Activated CD4-positive, alpha-beta T cell treated with anti-CD3 and anti-CD28 coated beads for 4 hours (primary cell): Measurements from ENCODE around the gene NRAP.

Source experiments
- DNase-seq, 2 donors: peaks; one replicate each; pipeline ENCODE4 v3.0.0-alpha.2; 2020

Gene NRAP

DNA sequence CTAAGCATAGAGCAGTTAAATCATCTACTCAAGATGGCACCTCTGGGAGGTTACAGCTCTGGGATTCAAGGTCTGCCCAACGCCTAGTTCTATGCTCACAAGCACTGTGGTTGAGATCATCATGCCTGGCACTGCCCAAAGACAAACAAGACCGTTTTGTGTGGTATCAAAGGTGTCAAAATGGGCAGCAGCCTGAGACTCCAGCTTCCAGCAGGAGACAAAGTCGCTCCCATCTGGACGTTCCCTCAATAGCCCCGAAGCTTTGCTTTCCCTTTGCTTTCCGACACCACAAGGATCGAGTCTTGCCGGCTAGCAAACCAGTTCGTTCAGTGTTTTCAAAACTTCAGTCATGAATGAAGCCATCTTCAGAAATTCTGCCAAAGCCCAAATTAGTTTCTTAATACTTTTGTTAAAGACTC is 105.9 kb downstream of the NRAP start:
- no peak for DNase-seq

DNA sequence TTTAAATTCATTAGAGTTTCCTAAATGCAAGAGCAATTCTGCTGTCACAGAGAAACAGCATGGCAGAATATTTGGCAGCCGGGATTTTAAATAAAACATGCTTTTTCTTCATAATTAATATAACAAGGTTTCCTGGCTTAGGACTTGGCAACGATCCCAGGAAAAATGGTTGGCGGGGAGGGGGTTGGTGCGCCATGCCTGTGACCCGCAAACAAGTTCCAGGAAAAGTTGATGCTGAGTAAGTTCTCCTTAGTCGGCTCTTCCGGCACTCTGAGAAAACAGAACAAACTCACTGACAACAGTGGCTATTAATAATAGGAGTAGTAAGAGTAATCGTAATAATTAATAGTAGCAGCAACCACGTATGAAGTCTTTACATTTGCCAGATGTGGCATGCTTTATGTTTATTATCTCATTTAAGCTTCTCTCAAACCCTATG is 106.4 kb downstream of the NRAP start:
- no peak for DNase-seq

DNA sequence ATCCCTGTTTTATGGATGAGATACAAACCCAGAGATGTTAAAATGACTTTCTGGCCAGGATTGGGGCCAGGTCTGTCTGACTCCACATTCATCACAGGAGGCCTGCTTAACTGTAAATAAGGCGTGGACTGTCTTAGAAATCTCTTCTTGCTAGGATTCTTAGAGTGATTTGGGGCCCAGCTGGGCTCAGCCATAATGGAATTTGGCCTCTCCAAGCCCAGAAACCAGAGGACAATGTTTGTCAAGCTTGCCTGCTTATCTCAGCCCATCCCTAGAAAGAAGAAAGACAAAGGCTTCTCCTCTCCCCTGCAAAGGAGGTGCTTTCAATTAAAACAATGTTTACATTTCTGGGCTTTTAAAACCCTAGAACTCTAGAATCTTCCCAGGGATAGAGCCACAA is 108.1 kb downstream of the NRAP start:
- no peak for DNase-seq

DNA sequence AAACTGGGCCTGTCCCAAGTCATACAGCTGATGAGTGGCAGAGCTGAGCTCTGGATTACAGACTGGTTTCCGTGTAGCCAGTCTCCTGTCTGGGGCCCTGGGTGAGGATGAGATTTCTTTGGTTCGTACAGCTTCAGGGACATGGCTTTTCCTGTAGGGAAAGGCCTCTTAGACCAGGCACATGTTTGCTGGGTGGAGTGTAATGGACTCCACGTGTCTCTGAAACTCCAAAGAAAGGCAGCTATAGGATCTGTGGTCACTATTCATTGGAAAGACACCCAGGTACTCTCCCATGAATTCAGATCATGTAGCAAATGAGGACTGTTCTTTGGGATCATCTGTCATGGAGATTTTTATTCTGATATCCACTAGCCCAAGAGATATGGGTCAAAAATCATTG is 108.6 kb downstream of the NRAP start:
- no peak for DNase-seq

DNA sequence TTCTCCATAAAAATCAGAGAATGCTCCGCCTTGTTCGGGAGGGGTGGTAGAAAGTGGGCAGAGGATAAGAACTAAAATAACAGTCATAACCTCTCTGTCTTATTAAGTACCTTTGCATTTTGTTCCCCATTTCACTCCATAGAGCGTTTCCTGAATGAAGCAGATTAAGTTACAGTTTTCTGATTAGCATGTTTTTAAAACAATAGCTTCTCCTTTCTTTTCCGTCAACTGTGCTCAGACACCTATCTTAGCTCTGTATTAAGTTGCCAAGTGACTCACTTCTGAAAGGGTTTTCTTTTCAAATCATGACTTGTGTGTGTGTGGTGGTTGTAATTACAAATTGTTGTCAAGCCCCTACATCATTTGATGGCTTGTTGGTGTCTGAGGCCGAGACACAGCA is 109.6 kb downstream of the NRAP start:
- no peak for DNase-seq

DNA sequence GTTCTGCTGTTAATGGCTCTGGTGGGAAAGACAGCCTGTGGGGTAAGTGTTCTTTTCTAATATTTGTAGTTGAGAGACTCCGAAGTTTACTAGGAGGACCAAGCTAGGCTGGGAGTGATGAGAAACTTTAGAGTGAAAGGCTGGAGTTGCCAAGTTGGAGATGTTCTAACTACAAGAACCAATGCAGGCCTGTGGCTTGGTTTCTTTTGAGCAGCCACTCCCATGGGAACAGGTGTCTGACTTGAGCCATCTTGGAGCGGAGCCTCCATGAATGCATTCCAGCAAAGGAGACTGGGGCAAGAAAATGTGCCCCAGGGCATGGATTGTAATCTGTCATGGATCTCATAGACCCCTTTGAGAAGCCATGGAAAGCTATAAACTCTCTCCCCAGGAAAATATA is 110.7 kb downstream of the NRAP start:
- no peak for DNase-seq

DNA sequence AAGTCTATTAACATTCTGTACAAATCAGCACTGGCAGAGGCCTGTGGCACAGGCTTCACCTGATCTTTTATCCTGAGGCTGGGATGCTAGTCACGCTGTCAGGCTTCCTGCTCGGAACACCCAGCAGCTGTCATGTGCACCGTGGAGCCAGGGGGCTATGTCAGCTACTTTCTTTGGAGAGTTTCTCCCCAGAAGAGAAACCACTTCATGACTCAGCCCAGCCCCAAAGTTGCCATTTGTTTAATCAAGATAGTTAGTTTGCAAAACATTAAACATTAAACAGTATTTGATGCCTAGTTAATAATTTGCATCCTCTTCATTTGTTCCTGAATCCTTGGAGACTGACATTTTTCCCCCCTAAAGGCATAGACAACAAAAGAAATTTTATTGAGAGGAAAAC is 111.1 kb downstream of the NRAP start, which contains the start of gene HABP2:
Gene HABP2, plus strand, starts transcription at position 353 of the 400 bp plus-strand sequence. CDS start 69 bp downstream, outside the sequence.
- DNase-seq: no peak

DNA sequence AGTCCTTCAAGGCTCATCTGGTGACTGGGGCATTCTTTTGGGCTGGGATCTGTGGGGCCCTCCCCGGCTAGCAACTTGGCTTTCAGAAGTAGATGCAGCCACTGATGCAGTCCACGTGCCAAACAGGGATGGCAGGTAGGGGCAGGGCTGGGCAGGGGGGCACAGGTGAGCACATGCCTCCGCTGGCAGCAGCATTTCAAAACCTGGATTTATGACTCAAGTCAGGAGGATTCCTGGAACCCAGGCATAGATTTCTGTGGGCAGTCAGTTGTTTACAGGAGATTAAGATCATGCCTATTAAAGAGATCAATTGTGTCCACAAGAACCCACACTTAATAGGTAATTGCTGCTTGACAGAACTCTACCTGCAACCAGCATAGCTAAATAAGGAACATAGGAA is 111.8 kb downstream of the NRAP start:
- no peak for DNase-seq

DNA sequence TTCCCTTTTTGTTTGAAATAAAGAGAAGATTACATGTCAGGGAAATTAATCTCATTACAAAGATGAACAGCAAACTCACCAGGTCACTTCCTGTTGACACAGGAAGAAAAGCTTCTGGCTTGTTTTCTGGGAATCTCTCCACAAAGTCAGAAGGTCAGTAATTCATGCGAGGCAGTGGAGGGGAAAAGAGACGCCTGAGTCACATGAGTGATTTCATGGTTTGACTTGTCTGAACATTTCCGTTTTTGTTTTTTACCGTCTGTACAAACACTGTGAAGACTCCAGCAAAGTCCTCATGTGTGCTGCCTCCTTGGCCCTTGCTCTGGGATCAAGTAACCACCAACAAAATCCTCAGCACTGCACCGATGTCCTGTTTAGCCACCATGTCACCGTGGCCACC is 113.5 kb downstream of the NRAP start:
- DNase-seq: no peak

DNA sequence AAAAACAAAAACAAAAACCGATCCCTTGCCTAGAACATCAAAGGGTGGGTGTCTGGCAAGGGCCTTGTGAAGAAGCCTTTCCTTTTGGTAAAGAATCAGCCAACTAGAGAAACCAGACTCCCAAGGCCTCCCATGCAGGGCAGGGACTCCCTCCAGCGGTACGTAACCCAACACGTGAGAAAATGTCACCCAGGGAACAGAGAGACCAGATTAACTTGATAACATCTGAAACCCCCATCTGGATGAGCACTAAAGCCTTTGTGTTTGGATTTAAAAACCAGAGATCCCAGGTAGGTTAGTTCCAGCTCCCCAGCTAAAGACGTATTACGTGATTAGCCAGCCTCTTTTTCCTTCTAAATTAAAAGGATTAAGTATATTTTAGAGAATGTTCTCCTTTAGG is 114.0 kb downstream of the NRAP start:
- DNase-seq: no peak

DNA sequence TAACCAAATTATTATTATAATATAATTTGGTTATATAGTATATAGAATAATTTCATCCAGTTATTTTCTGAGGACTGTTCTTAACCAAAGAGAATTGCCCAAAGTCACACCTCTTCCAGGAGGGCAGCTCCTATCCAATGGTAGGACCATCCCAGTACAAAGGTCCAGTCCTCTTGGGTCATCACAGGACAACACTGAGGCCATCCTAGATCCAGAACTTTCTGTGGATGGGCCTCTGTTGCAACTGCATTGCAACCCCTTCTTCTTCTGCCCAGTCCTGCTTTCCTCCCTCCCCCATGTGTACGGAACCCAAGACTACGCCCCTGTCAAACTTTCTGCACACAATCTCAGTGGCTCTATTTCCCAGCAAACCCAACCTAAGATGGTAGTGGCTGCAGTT is 116.4 kb downstream of the NRAP start:
- no peak for DNase-seq

DNA sequence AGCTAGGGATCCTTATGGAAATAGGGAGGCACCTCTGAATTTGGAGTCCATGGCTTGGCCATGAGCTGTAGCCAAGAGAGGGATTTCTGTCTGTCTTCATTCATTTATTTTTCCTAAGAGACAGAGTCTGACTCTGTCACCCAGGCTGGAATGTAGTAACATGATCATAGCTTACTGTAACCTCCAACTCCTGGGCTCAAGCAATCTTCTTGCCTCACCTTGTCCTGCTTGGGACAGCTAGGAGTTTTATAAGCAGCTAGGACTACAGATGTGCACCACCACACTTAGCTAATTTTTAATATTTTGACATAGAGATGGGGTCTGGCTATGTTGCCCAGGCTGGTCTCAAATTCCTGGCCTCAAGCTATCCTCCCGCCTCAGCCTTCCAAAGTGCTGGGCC is 119.4 kb downstream of the NRAP start:
- DNase-seq: no peak

DNA sequence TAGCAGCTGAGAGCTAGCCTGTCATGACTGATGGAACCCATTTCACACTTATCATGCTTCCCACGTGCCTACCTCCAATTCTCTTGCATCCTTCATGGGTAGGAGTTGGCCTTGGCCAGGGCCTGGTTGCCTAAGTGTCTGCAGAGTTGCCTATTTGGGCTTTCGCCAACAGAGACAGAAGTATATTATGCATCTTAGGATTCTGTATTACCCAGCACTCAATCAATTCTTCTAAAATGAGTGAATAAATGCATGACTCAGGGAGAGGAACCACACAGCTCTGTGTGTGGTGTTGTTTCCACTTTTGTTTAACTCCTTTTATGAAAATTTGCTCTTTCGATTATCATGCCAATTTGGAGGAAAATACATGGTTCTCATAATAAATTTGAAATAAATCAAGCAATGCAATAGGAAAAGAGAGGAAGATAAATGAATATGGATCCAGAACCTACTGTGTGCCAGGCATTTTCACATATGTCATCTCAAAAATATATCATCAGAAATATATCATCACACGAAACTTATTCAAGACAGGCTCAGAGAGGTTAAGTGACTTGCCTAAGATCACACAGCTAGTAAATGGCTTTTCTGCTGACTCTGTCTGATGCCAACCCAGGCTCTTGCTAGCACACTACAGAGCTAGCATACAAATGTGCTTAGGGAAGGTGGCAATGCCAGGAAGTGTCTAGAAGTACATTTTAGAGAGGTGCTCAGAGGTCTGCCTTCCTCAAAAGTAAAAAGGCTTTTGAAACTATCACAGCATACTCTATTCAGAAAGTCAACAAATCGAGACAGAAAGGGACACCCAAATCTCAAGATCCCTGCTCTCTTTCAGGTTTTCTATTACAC is 120.5 kb downstream of the NRAP start:
- no peak for DNase-seq

DNA sequence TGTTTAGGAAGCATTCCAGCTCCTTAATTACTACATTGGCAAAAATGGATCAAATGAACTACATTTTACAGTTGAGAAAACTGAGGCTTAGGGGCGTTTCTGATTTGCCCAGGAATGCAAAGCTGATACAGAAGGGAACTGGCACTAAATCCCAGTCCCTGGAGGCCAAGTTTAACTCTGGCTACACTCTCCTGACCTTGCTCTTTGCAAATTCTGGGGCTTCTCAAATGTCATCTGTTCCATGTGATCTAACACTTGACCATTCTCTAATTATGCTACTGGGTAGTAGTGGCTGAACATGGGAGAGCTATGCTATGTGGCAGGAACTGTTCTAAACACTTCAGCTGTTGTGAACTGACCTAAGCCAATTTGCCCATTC is 122.3 kb downstream of the NRAP start:
- no peak for DNase-seq

DNA sequence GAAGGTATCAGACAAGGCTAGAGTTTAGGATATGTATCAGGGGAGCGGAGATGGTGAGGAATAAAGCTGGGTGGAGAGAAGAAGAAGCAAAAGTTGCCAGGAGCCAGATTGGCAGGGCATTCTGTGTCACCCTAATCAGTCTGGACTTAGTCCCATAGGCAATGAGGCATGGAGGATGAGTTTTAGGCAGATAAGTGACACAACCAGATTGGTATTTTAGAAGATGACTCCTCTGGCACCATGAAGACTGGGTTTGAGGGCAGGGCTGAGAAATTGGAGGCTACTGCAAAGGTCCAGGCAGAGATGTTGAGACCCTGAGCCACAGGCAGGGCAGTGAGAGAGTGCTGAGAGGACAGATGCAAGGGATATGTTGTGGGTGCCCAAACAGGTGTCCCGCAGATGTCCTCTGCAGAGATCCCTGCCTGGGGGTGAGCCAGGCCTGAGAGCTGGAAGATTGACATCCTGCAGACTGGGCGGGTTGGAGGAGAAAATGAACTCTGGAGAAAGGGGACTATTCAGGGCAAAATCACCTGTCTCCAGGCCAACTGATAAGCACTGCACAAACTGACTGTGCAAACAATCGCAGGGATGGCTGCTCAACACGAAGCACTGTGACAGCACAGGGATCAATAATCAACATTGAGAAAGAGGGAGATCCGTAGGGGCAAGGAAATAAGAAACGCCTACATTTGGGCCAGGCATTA is 122.8 kb downstream of the NRAP start:
- no peak for DNase-seq

DNA sequence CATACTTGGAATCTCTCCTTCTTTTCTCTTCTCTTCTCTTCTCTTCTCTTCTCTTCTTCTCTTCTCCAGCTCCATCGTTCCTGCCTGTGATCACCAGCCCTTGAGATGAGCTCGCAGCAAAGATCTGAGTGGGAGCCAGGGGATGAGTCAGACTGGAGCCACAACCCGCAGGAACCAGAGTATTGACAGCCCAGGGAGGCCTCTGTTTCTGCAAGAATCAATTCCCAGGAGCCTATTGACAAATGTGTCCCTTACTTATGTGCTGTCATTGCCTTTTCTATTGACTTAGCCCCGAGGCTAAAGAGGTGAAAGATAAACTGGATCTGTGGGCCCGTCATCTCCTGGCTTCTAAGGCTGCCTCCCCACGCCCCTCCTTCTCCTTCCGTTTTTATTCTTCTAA is 124.1 kb downstream of the NRAP start:
- DNase-seq: no peak
